ENCODE results near the gene SPR.

Gene SPR

GRCh38 chr2:72932045-72932740 lies 45.0 kb downstream of the SPR start:
- DNase-seq (ENCODE audit: low read depth): no peak

GRCh38 chr2:72932805-72933204 lies 45.6 kb downstream of the SPR start:
- DNase-seq (ENCODE audit: low read depth): no peak

GRCh38 chr2:72933207-72933606 lies 46.0 kb downstream of the SPR start:
- no peak for DNase-seq (ENCODE audit: low read depth)

- no peak for DNase-seq (ENCODE audit: low read depth)
These were observed 46.5 kb downstream of the SPR start for GRCh38 chr2:72933646-72934151.

- DNase-seq (ENCODE audit: low read depth): no peak
These were observed 47.7 kb downstream of the SPR start for GRCh38 chr2:72934683-72935610.

- no peak for DNase-seq (ENCODE audit: low read depth)
These were observed 48.4 kb downstream of the SPR start for GRCh38 chr2:72935611-72935957.

GRCh38 chr2:72936660-72937355 lies 49.6 kb downstream of the SPR start:
- DNase-seq (ENCODE audit: low read depth): no peak

GRCh38 chr2:72937356-72937669 lies 50.1 kb downstream of the SPR start:
- no peak for DNase-seq (ENCODE audit: low read depth)

GRCh38 chr2:72938455-72938854 lies 51.2 kb downstream of the SPR start:
- no peak for DNase-seq (ENCODE audit: low read depth)

- DNase-seq (ENCODE audit: low read depth): no peak
These were observed 53.2 kb downstream of the SPR start for GRCh38 chr2:72940361-72940760.

GRCh38 chr2:72940786-72941185 lies 53.6 kb downstream of the SPR start:
- DNase-seq (ENCODE audit: low read depth): no peak

Measured in T follicular helper cell (primary cell).